Sigmoid colon (tissue), 4 donors: ENCODE results near the gene MOV10L1.

Experiments used
- POLR2AphosphoS5 ChIP-seq, 4 donors: sonication (generic); formaldehyde crosslinking; IDR thresholded peaks; one replicate each; pipeline ENCODE4 v1.6.1; 2017; ENCODE audit warnings: antibody characterized with exemption in 4 of 4
- TF ChIP-seq, protein P1 (sequence below), 4 experiments: fragments of 450-650 bp in 3 of 4; fragments of 200-600 bp in 1 of 4; IDR thresholded peaks; one replicate each; pipeline ENCODE4 v1.5.1; 2016 to 2019; ENCODE audit warnings: antibody characterized with exemption in 4 of 4, mild to moderate bottlenecking in 3 of 4, moderate library complexity in 2 of 4

DNA sequence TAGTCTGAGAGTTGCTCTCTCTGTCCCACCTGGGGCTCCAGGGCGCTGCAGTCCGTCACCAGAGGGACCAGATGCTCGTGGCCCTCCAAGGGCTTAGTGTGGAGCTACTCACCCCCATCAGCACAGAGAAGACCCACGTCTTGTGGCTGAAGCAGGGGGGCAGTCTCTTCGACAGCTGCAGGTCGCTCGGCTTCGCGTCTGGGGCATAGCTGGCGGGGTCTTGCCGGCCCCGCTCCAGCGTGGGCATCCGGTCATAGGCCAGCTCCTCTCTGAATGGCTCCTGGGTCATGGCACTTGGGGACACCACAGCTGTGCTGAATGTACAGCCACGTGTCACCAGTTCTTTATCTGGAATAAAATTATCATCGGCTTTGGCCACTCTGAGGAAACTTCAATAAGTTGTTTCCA, 5.2 kb upstream of the MOV10L1 start:
- TF ChIP-seq, protein P1, sequence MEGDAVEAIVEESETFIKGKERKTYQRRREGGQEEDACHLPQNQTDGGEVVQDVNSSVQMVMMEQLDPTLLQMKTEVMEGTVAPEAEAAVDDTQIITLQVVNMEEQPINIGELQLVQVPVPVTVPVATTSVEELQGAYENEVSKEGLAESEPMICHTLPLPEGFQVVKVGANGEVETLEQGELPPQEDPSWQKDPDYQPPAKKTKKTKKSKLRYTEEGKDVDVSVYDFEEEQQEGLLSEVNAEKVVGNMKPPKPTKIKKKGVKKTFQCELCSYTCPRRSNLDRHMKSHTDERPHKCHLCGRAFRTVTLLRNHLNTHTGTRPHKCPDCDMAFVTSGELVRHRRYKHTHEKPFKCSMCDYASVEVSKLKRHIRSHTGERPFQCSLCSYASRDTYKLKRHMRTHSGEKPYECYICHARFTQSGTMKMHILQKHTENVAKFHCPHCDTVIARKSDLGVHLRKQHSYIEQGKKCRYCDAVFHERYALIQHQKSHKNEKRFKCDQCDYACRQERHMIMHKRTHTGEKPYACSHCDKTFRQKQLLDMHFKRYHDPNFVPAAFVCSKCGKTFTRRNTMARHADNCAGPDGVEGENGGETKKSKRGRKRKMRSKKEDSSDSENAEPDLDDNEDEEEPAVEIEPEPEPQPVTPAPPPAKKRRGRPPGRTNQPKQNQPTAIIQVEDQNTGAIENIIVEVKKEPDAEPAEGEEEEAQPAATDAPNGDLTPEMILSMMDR (IDR thresholded peaks at IDR 0.05): no peak
- TF ChIP-seq POLR2AphosphoS5 (IDR thresholded peaks at IDR 0.05): no peak
